ENCODE data around the gene WDR37. TPM values are rescaled to one million over a fixed set of nuclear protein-coding genes. Genes with fewer than 3 reads are reported as not detected.

Gene WDR37
- total RNA-seq, 1 experiment from 2014 or later, result 9.6 TPM

GRCh38 chr10:1020460-1020859 is 35.7 kb upstream of the WDR37 start:
- BruUV-seq (replicated peaks), result no TSS peak
- ATAC-seq, result peak; percentile 57
- POLR2A ChIA-PET, result no interaction called here
- Histone ChIP-seq H3K27ac (ENCODE audit: low read length) (no peak overlapping the region), H3K27me3 (ENCODE audit: control insufficient read depth, insufficient read depth, low read length) (no peaks in the 10 kb centered on the region), H3K4me1 (ENCODE audit: control insufficient read depth, insufficient read depth, low read length) (no peaks in the 10 kb centered on the region), H3K36me3 (ENCODE audit: control insufficient read depth, insufficient read depth, low read length) (peaks cover 14% of the 10 kb centered on the region), H3K4me3 (ENCODE audit: low read depth in 2 of 2, low read length in 2 of 2) (no peak overlapping the region), H3K9me3 (ENCODE audit: control insufficient read depth, insufficient read depth, low read depth, low read length) (no peaks in the 10 kb centered on the region)
- no peak for DNase-seq (ENCODE audit: low read depth, low spot score)
- TF ChIP-seq SIN3A (IDR thresholded peaks at IDR 0.05; ENCODE audit: borderline replicate concordance, insufficient read depth, low read depth, low read length) (no peak), REST (IDR thresholded peaks at IDR 0.05; ENCODE audit: insufficient read depth in 1 of 2, low read depth in 2 of 2, low read length in 1 of 2) (no peak), CTCF (IDR thresholded peaks at IDR 0.05) (no peak), POLR2AphosphoS5 (IDR thresholded peaks at IDR 0.05; ENCODE audit: low read depth, low read length) (no peak), TCF7L2 (IDR thresholded peaks at IDR 0.05; ENCODE audit: low read depth, low read length) (no peak)
- intact Hi-C loops (cut with micrococcal nuclease; ENCODE audit: unreplicated experiment), result no loop called here
- in situ Hi-C loops (cut with HindIII; ENCODE audit: low pct_unique_long_range_greater_than_20kb, low sequenced_read_pairs), result no loop called here
- CTCF ChIA-PET, result no interaction called here

- H3K36me3 ChIP-seq (ENCODE audit: control insufficient read depth, insufficient read depth, low read length), result peaks cover 14% of the 10 kb centered on the region
- ATAC-seq (peak; percentile 39; the same call in 1 of the 2 replicates), DNase-seq (ENCODE audit: low read depth, low spot score) (no peak)
- no peaks in the 10 kb centered on the region for H3K4me1 ChIP-seq (ENCODE audit: control insufficient read depth, insufficient read depth, low read length)
- ChIA-PET CTCF (no interaction called here), POLR2A (no interaction called here)
- intact Hi-C loops (cut with micrococcal nuclease; ENCODE audit: unreplicated experiment), result no loop called here
- no peaks in the 10 kb centered on the region for H3K9me3 ChIP-seq (ENCODE audit: control insufficient read depth, insufficient read depth, low read depth, low read length)
- H3K27ac ChIP-seq (ENCODE audit: low read length), result no peak overlapping the region
- in situ Hi-C loops (cut with HindIII; ENCODE audit: low pct_unique_long_range_greater_than_20kb, low sequenced_read_pairs), result no loop called here
- BruUV-seq (replicated peaks), result no TSS peak
- H3K4me3 ChIP-seq (ENCODE audit: low read depth in 2 of 2, low read length in 2 of 2), result no peak overlapping the region
- H3K27me3 ChIP-seq (ENCODE audit: control insufficient read depth, insufficient read depth, low read length), result no peaks in the 10 kb centered on the region
- TF ChIP-seq CTCF (IDR thresholded peaks at IDR 0.05), result no peak
- TF ChIP-seq TCF7L2 (IDR thresholded peaks at IDR 0.05; ENCODE audit: low read depth, low read length), result no peak
- no peak for TF ChIP-seq SIN3A (IDR thresholded peaks at IDR 0.05; ENCODE audit: borderline replicate concordance, insufficient read depth, low read depth, low read length)
- TF ChIP-seq POLR2AphosphoS5 (IDR thresholded peaks at IDR 0.05; ENCODE audit: low read depth, low read length), result no peak
Observed at GRCh38 chr10:1020958-1021357, 35.2 kb upstream of the WDR37 start.
